Inflammatory macrophage treated with lipopolysaccharide for 4 hours (primary cell): ENCODE results near the gene HINT3.
"Not testable (repeated sequence)": the region's sequence is repeated elsewhere in the genome, so short reads cannot be mapped to it uniquely, and the experiment has no call there.

Source experiments
- DNase-seq: peaks from one replicate; pipeline ENCODE4 v3.0.0-alpha.2; 2020

HINT3 gene

GRCh38 chr6:125963817-125964216, 7.2 kb downstream of the HINT3 start:
- DNase-seq = no peak

GRCh38 chr6:125966569-125966968, 10.0 kb downstream of the HINT3 start:
- DNase-seq = no peak

GRCh38 chr6:125968493-125968892, 11.9 kb downstream of the HINT3 start:
- no peak for DNase-seq

GRCh38 chr6:125970760-125971159, 14.2 kb downstream of the HINT3 start:
- DNase-seq = no peak

GRCh38 chr6:125972478-125972877, 15.9 kb downstream of the HINT3 start:
- not testable (repeated sequence) for DNase-seq

- DNase-seq = peak; percentile 78
These were observed 17.8 kb downstream of the HINT3 start for GRCh38 chr6:125974214-125974866.

GRCh38 chr6:125979101-125979500, 22.5 kb downstream of the HINT3 start:
- DNase-seq = no peak

GRCh38 chr6:125981571-125982185, 25.1 kb downstream of the HINT3 start:
- peak; percentile 28 for DNase-seq

GRCh38 chr6:125983246-125983945, 26.8 kb downstream of the HINT3 start:
- no peak for DNase-seq

GRCh38 chr6:125984311-125984710, 27.7 kb downstream of the HINT3 start:
- DNase-seq = no peak

GRCh38 chr6:125985522-125985921, 29.0 kb downstream of the HINT3 start:
- no peak for DNase-seq

GRCh38 chr6:125985979-125986300, 29.4 kb downstream of the HINT3 start:
- DNase-seq = no peak

- DNase-seq = peak; percentile 86
These were observed 29.9 kb downstream of the HINT3 start, which contains the start of gene TRMT11 for GRCh38 chr6:125986301-125987025. TSS of gene TRMT11 (plus strand) at chr6:125986540. CDS start at chr6:125986551, 11 bp downstream.

GRCh38 chr6:125987026-125987617, 30.6 kb downstream of the HINT3 start:
- DNase-seq = no peak

GRCh38 chr6:125988280-125988679, 31.7 kb downstream of the HINT3 start:
- DNase-seq = no peak

- no peak for DNase-seq
These were observed 33.1 kb downstream of the HINT3 start for GRCh38 chr6:125989631-125990030.

- DNase-seq = no peak
These were observed 35.1 kb downstream of the HINT3 start for GRCh38 chr6:125991653-125992052.

GRCh38 chr6:125994670-125995488, 38.3 kb downstream of the HINT3 start:
- no peak for DNase-seq

- DNase-seq = peak; percentile 62
These were observed 39.5 kb downstream of the HINT3 start for GRCh38 chr6:125995972-125996580.

- no peak for DNase-seq
These were observed 46.4 kb downstream of the HINT3 start for GRCh38 chr6:126002755-126003679.

- DNase-seq = no peak
These were observed 51.2 kb downstream of the HINT3 start for GRCh38 chr6:126007800-126008199.
